CD14-positive monocyte (primary cell): ENCODE data around the gene CPA3. TPM values are rescaled to one million over a fixed set of nuclear protein-coding genes. Genes with fewer than 3 reads are reported as not detected.

ENCODE experiments used
- DNase-seq, 3 donors: peaks; one replicate each; pipeline ENCODE4 v3.0.0-alpha.2; 2011 to 2022
- H2AFZ ChIP-seq: 2 replicates; pipeline ENCODE4 v1.6.0; 2012; ENCODE audit warnings: mild to moderate bottlenecking, low read depth, low read length, inconsistent platforms; ENCODE audit not compliant: insufficient read depth, poor library complexity, severe bottlenecking
- H3K27ac ChIP-seq, 2 donors: 1 replicate in 1 of 2; 2 replicates in 1 of 2; pipeline ENCODE4 v1.5.1; 2012 to 2013; ENCODE audit warnings: low read length in 2 of 2, control low read depth in 1 of 2, inconsistent platforms in 1 of 2, low read depth in 1 of 2, mild to moderate bottlenecking in 1 of 2
- H3K27me3 ChIP-seq, 2 donors: one replicate each; pipeline versions ENCODE4 v1.6.0 to v1.6.1; 2011 to 2013; ENCODE audit warnings: low read length in 2 of 2; ENCODE audit not compliant: control insufficient read depth in 2 of 2, insufficient read depth in 2 of 2
- H3K36me3 ChIP-seq, 2 donors: replicated peaks in 1 of 2; 1 replicate in 1 of 2; 2 replicates in 1 of 2; pipeline versions ENCODE4 v1.5.1 to v1.6.1; 2012 to 2013; ENCODE audit warnings: low read length in 2 of 2, control low read depth in 1 of 2, inconsistent platforms in 1 of 2, mild to moderate bottlenecking in 1 of 2; ENCODE audit not compliant: insufficient read depth in 2 of 2, control insufficient read depth in 1 of 2
- H3K4me1 ChIP-seq, 2 donors: 1 replicate in 1 of 2; 2 replicates in 1 of 2; pipeline versions ENCODE4 v1.5.1 to v1.6.1; 2012 to 2013; ENCODE audit warnings: low read length in 2 of 2, control low read depth in 1 of 2, inconsistent platforms in 1 of 2, mild to moderate bottlenecking in 1 of 2, moderate library complexity in 1 of 2; ENCODE audit not compliant: insufficient read depth in 2 of 2, control insufficient read depth in 1 of 2
- H3K4me2 ChIP-seq: replicated peaks from 2 replicates; pipeline ENCODE3; 2012; ENCODE audit warnings: low read length, moderate library complexity, mild to moderate bottlenecking; ENCODE audit not compliant: poor library complexity, severe bottlenecking; ENCODE audit errors: extremely low read depth
- H3K4me3 ChIP-seq, 3 experiments: fragments of 200-600 bp in 1 of 3; sonication (generic) in 1 of 3; replicated peaks in 1 of 3; 1 replicate in 2 of 3; 2 replicates in 1 of 3; pipeline ENCODE4 v1.5.1; 2011 to 2013; ENCODE audit warnings: low read length in 3 of 3, mild to moderate bottlenecking in 3 of 3, control low read depth in 2 of 3, low read depth in 2 of 3, inconsistent platforms in 1 of 3, moderate library complexity in 1 of 3
- H3K79me2 ChIP-seq: 2 replicates; pipeline ENCODE4 v1.6.0; 2012; ENCODE audit warnings: mild to moderate bottlenecking, control low read depth, inconsistent platforms, low read length, moderate library complexity; ENCODE audit not compliant: insufficient read depth
- H3K9ac ChIP-seq: 2 replicates; pipeline ENCODE4 v1.6.0; 2017; ENCODE audit warnings: low read length, mild to moderate bottlenecking; ENCODE audit not compliant: insufficient read depth, poor library complexity, severe bottlenecking
- H3K9me3 ChIP-seq, 2 donors: replicated peaks in 1 of 2; 1 replicate in 1 of 2; 2 replicates in 1 of 2; pipeline versions ENCODE4 v1.5.1 to v1.6.1; 2012 to 2013; ENCODE audit warnings: low read length in 2 of 2, control low read depth in 1 of 2; ENCODE audit not compliant: control insufficient read depth in 1 of 2, insufficient read depth in 1 of 2
- H4K20me1 ChIP-seq: 2 replicates; pipeline ENCODE4 v1.6.0; 2012; ENCODE audit warnings: mild to moderate bottlenecking, low read length, control low read depth, moderate library complexity; ENCODE audit not compliant: insufficient read depth
- H3K27ac Mint-ChIP-seq, 7 donors: one replicate each; pipeline ENCODE4 v1.8.0; 2020; ENCODE audit warnings: mild to moderate bottlenecking in 7 of 7, mixed read lengths in 7 of 7, moderate library complexity in 6 of 7, inconsistent platforms in 2 of 7
- H3K27me3 Mint-ChIP-seq, 3 donors: one replicate each; pipeline ENCODE4 v1.8.0; 2021 to 2022; ENCODE audit warnings: low read depth in 3 of 3, mild to moderate bottlenecking in 3 of 3, mixed read lengths in 3 of 3, moderate library complexity in 3 of 3, inconsistent platforms in 1 of 3
- H3K36me3 Mint-ChIP-seq, 2 donors: one replicate each; pipeline ENCODE4 v1.8.0; 2020; ENCODE audit warnings: mixed read lengths in 2 of 2, inconsistent platforms in 1 of 2, mild to moderate bottlenecking in 1 of 2
- H3K4me1 Mint-ChIP-seq: one replicate; pipeline ENCODE4 v1.8.0; 2020; ENCODE audit warnings: mild to moderate bottlenecking, mixed read lengths
- H3K4me3 Mint-ChIP-seq, 2 donors: one replicate each; pipeline ENCODE4 v1.8.0; 2020; ENCODE audit warnings: mild to moderate bottlenecking in 2 of 2, mixed read lengths in 2 of 2, moderate library complexity in 1 of 2
- H3K9me3 Mint-ChIP-seq, 7 donors: one replicate each; pipeline ENCODE4 v1.8.0; 2020 to 2022; ENCODE audit warnings: mixed read lengths in 7 of 7, mild to moderate bottlenecking in 6 of 7, moderate library complexity in 6 of 7, inconsistent platforms in 2 of 7
- CTCF ChIP-seq: fragments of 200-600 bp; IDR thresholded peaks from one replicate; pipeline ENCODE4 v1.8.0; 2022; ENCODE audit warnings: antibody characterized with exemption, mild to moderate bottlenecking
- WGBS: methylation state at CpG from one replicate; pipeline ENCODE4 v1.1.5; 2013; ENCODE audit warnings: missing lambda C conversion rate; ENCODE audit not compliant: insufficient coverage; 5-methylcytosine and 5-hydroxymethylcytosine counted together
- intact Hi-C, 2 donors: fragments of 100-400 bp; cut with micrococcal nuclease; formaldehyde crosslinking; loops; one replicate each; pipeline versions ENCODE4 v1.15.0 to v1.15.1; 2023
- polyA plus RNA-seq, 3 donors: library from polyadenylated mRNA; depleted of rRNA in 1 of 3; unstranded in 2 of 3; stranded (reverse) in 1 of 3; fragments of 300-500 nt in 2 of 3; fragments of >200 nt in 1 of 3; fragmentation: Illumina TruSeq in 2 of 3; gene quantifications; 1 replicate in 2 of 3; 2 replicates in 1 of 3; pipeline ENCODE4 v1.2.3, GENCODE V29; 2012 to 2021

The CPA3 gene
- polyA plus RNA-seq, 3 donors, result not detected

- H3K27ac Mint-ChIP-seq, result no peak overlapping the region
- Histone ChIP-seq H2AFZ (no peak overlapping the region), H3K36me3 (no peaks in the 10 kb centered on the region), H3K27ac (no peak overlapping the region), H3K4me2 (no peak overlapping the region), H3K9ac (no peak overlapping the region), H3K9me3 (peaks cover 0 to 4% of the 10 kb centered on the region in 2 donors), H4K20me1 (no peaks in the 10 kb centered on the region), H3K27me3 (no peaks in the 10 kb centered on the region), H3K4me1 (peaks cover 5 to 12% of the 10 kb centered on the region in 2 donors), H3K79me2 (no peaks in the 10 kb centered on the region), H3K4me3 (no peak overlapping the region)
- no peak for DNase-seq
- H3K4me3 Mint-ChIP-seq, result no peak overlapping the region
- no peaks in the 10 kb centered on the region for H3K27me3 Mint-ChIP-seq
- intact Hi-C loops, result no loop called here
- H3K9me3 Mint-ChIP-seq, result peaks cover 0 to 6% (median 3%) of the 10 kb centered on the region in 7 donors
- no CpG with 5 or more reads among the region's 3 CpGs for WGBS
- H3K36me3 Mint-ChIP-seq, result no peaks in the 10 kb centered on the region
- H3K4me1 Mint-ChIP-seq, result peaks cover 16% of the 10 kb centered on the region
- no peak for TF ChIP-seq CTCF
Measured at GRCh38 chr3:148825476-148825875, 39.6 kb upstream of the CPA3 start.

DNA sequence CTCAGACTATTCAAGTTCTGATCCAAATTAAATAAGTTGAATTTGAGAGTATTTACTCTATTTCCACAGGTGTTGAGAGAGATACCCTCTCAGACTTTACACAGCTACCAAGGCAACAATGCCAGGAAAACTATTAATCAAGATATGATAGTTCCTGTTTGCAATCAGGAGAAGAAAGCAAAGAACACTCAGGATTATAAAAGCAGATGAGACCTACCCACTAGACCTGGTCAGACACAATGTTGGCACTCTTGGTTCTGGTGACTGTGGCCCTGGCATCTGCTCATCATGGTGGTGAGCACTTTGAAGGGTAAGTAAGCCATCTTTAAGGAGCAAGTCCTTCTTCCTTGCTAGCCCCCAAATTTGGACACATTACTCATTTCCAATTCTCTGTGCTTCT is 37.5 kb upstream of the CPA3 start, which contains the start of gene CPB1:
TSS of gene CPB1 (plus strand) at position 227 of the 400 bp plus-strand sequence. CDS start at position 240, 13 bp downstream.
- H3K27ac Mint-ChIP-seq, result no peak within 1 kb of the TSS
- no peaks in the 10 kb centered on the region for H4K20me1 ChIP-seq
- no peak within 1 kb of the TSS for H2AFZ ChIP-seq
- intact Hi-C loops, result no loop called here
- TF ChIP-seq CTCF, result no peak
- H3K27me3 Mint-ChIP-seq, result no peaks in the 10 kb centered on the region
- H3K4me1 ChIP-seq, result peaks cover 5 to 12% of the 10 kb centered on the region in 2 donors
- peaks cover 16% of the 10 kb centered on the region for H3K4me1 Mint-ChIP-seq
- H3K9me3 ChIP-seq, result no peaks in the 10 kb centered on the region
- no peaks in the 10 kb centered on the region for H3K36me3 Mint-ChIP-seq
- H3K9ac ChIP-seq, result no peak within 1 kb of the TSS
- H3K9me3 Mint-ChIP-seq, result no peaks in the 10 kb centered on the region
- no peaks in the 10 kb centered on the region for H3K27me3 ChIP-seq
- no peak within 1 kb of the TSS for H3K27ac ChIP-seq
- no peak within 1 kb of the TSS for H3K4me3 Mint-ChIP-seq
- no peak within 1 kb of the TSS for H3K4me2 ChIP-seq
- no peak within 1 kb of the TSS for H3K4me3 ChIP-seq
- DNase-seq, result no peak
- H3K79me2 ChIP-seq, result no peaks in the 10 kb centered on the region
- no peaks in the 10 kb centered on the region for H3K36me3 ChIP-seq
